OCI-LY3 (cell line): Measurements from ENCODE around the gene LIG1.
A peak's percentile ranks its signal among the peaks of the same experiment; 100 is the strongest.

ENCODE experiments used
- H2AFZ ChIP-seq: fragments of 200-600, 300-600 bp; shearing (Covaris generic); 2 replicates; pipeline ENCODE4 v1.6.0; 2014; ENCODE audit warnings: antibody characterized with exemption, low read depth, low read length
- H3K27ac ChIP-seq: fragments of 200-600, 300-600 bp; sonication (generic); 2 replicates; pipeline ENCODE4 v1.5.1; 2014; ENCODE audit warnings: mild to moderate bottlenecking, low read length, moderate library complexity, mixed read lengths
- H3K27me3 ChIP-seq: fragments of 200-600, 300-600 bp; sonication (generic); 2 replicates; pipeline ENCODE4 v1.6.1; 2014; ENCODE audit warnings: low read depth, low read length, mixed read lengths
- H3K36me3 ChIP-seq: fragments of 200-600, 300-600 bp; sonication (generic); replicated peaks from 2 replicates; pipeline ENCODE3; 2014; ENCODE audit warnings: low read depth, low read length, mixed read lengths
- H3K4me1 ChIP-seq: fragments of 300-600, 200-600 bp; sonication (generic); 2 replicates; pipeline ENCODE4 v1.6.1; 2014; ENCODE audit warnings: low read length, mixed read lengths
- H3K4me2 ChIP-seq: fragments of 200-600, 300-600 bp; sonication (generic); 2 replicates; pipeline ENCODE4 v1.6.1; 2014; ENCODE audit warnings: low read length, mixed read lengths
- H3K4me3 ChIP-seq: fragments of 300-600, 200-600 bp; sonication (generic); 2 replicates; pipeline ENCODE4 v1.5.1; 2014; ENCODE audit warnings: antibody characterized with exemption, mild to moderate bottlenecking, low read length, moderate library complexity
- H3K79me2 ChIP-seq: fragments of 300-600, 200-600 bp; shearing (Covaris generic); 2 replicates; pipeline ENCODE4 v1.6.1; 2014; ENCODE audit warnings: mild to moderate bottlenecking, low read length, mixed read lengths
- H3K9ac ChIP-seq: fragments of 300-600, 200-600 bp; shearing (Covaris generic); 2 replicates; pipeline ENCODE4 v1.6.0; 2014; ENCODE audit warnings: mild to moderate bottlenecking, low read length, moderate library complexity
- H3K9me3 ChIP-seq: fragments of 200-600, 300-600 bp; shearing (Covaris generic); 2 replicates; pipeline ENCODE4 v1.6.1; 2014; ENCODE audit warnings: low read length, mixed read lengths; ENCODE audit not compliant: insufficient read depth
- H4K20me1 ChIP-seq: fragments of 200-600, 300-600 bp; sonication (generic); 2 replicates; pipeline ENCODE4 v1.6.1; 2016; ENCODE audit warnings: low read length, mixed read lengths; ENCODE audit not compliant: insufficient read depth
- EZH2phosphoT487 ChIP-seq: fragments of 200-600 bp; shearing (Covaris generic); IDR thresholded peaks from 2 replicates; pipeline ENCODE4 v1.6.1; 2018; ENCODE audit warnings: antibody characterized with exemption, mixed run types, low read depth
- TF ChIP-seq, protein P1 (sequence below): fragments of 200-600, 300-600 bp; sonication (generic); IDR thresholded peaks from 2 replicates; pipeline ENCODE4 v1.5.1; 2014; ENCODE audit warnings: antibody characterized with exemption, low read length, low read depth

Gene LIG1

GRCh38 chr19:48111280-48111679 is 58.9 kb downstream of the LIG1 start:
- Histone ChIP-seq H3K9ac (0 out of 2 replicates have a peak overlapping the region, but pooled peaks have one; percentile 94), H3K4me3 (peak overlapping the region; percentile 95; the same call in 1 of the 2 replicates), H3K79me2 (no peaks in the 10 kb centered on the region), H2AFZ (no peak overlapping the region; the same call in 1 of the 2 replicates), H3K9me3 (no peaks in the 10 kb centered on the region), H3K27ac (no peak overlapping the region; the same call in 1 of the 2 replicates), H3K4me1 (peaks cover 12% of the 10 kb centered on the region), H3K27me3 (no peaks in the 10 kb centered on the region), H4K20me1 (no peaks in the 10 kb centered on the region), H3K4me2 (peak overlapping the region; percentile 85), H3K36me3 (peaks cover 8% of the 10 kb centered on the region)
- no peak for TF ChIP-seq EZH2phosphoT487
- TF ChIP-seq, protein P1, sequence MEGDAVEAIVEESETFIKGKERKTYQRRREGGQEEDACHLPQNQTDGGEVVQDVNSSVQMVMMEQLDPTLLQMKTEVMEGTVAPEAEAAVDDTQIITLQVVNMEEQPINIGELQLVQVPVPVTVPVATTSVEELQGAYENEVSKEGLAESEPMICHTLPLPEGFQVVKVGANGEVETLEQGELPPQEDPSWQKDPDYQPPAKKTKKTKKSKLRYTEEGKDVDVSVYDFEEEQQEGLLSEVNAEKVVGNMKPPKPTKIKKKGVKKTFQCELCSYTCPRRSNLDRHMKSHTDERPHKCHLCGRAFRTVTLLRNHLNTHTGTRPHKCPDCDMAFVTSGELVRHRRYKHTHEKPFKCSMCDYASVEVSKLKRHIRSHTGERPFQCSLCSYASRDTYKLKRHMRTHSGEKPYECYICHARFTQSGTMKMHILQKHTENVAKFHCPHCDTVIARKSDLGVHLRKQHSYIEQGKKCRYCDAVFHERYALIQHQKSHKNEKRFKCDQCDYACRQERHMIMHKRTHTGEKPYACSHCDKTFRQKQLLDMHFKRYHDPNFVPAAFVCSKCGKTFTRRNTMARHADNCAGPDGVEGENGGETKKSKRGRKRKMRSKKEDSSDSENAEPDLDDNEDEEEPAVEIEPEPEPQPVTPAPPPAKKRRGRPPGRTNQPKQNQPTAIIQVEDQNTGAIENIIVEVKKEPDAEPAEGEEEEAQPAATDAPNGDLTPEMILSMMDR, result no peak

GRCh38 chr19:48110350-48110966 is 59.7 kb downstream of the LIG1 start, which contains the start of gene PLA2G4C:
Gene PLA2G4C, minus strand, starts transcription at chr19:48110817. Its CDS starts 4,288 bp downstream, at chr19:48106529.
- Histone ChIP-seq H3K4me2 (peak within 1 kb of the TSS; percentile 85), H3K4me1 (peaks cover 12% of the 10 kb centered on the region), H3K27me3 (no peaks in the 10 kb centered on the region), H3K9me3 (no peaks in the 10 kb centered on the region), H4K20me1 (no peaks in the 10 kb centered on the region), H3K36me3 (peaks cover 8% of the 10 kb centered on the region), H2AFZ (peak within 1 kb of the TSS; percentile 98), H3K4me3 (peak within 1 kb of the TSS; percentile 95), H3K9ac (peak within 1 kb of the TSS; percentile 94), H3K27ac (peak within 1 kb of the TSS; percentile 74), H3K79me2 (no peaks in the 10 kb centered on the region)
- TF ChIP-seq EZH2phosphoT487, result no peak
- TF ChIP-seq, protein P1, result no peak

GRCh38 chr19:48108997-48109782 is 61.0 kb downstream of the LIG1 start:
- H3K36me3 ChIP-seq, result peaks cover under 1% of the 10 kb centered on the region
- H2AFZ ChIP-seq, result no peak overlapping the region
- H3K4me2 ChIP-seq, result no peak overlapping the region
- H3K79me2 ChIP-seq, result no peaks in the 10 kb centered on the region
- H3K27ac ChIP-seq, result no peak overlapping the region
- H3K27me3 ChIP-seq, result no peaks in the 10 kb centered on the region
- H3K9ac ChIP-seq, result no peak overlapping the region
- H3K4me3 ChIP-seq, result no peak overlapping the region
- peaks cover 12% of the 10 kb centered on the region for H3K4me1 ChIP-seq
- H4K20me1 ChIP-seq, result no peaks in the 10 kb centered on the region
- no peak for TF ChIP-seq EZH2phosphoT487
- TF ChIP-seq, protein P1, result no peak
- H3K9me3 ChIP-seq, result no peaks in the 10 kb centered on the region

DNA sequence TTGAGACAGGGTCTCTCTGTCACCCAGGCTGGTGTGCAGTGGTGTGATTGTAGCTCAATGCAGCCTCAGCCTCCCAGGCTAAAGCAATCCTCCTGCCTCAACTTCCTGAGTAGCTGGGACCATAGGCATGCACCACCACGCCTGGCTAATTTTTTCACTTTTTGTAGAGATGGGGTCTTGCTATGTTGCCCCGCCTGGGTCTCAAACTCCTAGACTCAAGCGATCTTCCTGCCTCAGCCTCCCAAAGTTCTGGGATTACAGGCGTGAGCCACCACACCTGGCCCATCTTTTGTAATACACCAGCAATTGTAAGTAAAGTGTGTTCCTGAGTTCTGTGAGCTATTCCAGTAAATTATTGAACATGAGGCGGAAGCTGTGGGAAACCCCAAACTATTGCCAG is 66.2 kb downstream of the LIG1 start:
- Histone ChIP-seq H4K20me1 (no peaks in the 10 kb centered on the region), H3K4me2 (no peak overlapping the region), H3K79me2 (no peaks in the 10 kb centered on the region), H3K9me3 (no peaks in the 10 kb centered on the region), H3K36me3 (no peaks in the 10 kb centered on the region), H3K4me1 (peaks cover 5% of the 10 kb centered on the region; the same call in 1 of the 2 replicates), H3K9ac (no peak overlapping the region), H3K27me3 (no peaks in the 10 kb centered on the region), H3K4me3 (no peak overlapping the region), H2AFZ (no peak overlapping the region), H3K27ac (no peak overlapping the region)
- TF ChIP-seq, protein P1, result no peak
- TF ChIP-seq EZH2phosphoT487, result no peak
